OCI-LY3 (cell line): Measurements from ENCODE around the gene TRAPPC2.

ENCODE experiments used
- H2AFZ ChIP-seq: fragments of 200-600, 300-600 bp; shearing (Covaris generic); 2 replicates; pipeline ENCODE4 v1.6.0; 2014; ENCODE audit warnings: antibody characterized with exemption, low read depth, low read length
- H3K27ac ChIP-seq: fragments of 200-600, 300-600 bp; sonication (generic); 2 replicates; pipeline ENCODE4 v1.5.1; 2014; ENCODE audit warnings: mild to moderate bottlenecking, low read length, moderate library complexity, mixed read lengths
- H3K27me3 ChIP-seq: fragments of 200-600, 300-600 bp; sonication (generic); 2 replicates; pipeline ENCODE4 v1.6.1; 2014; ENCODE audit warnings: low read depth, low read length, mixed read lengths
- H3K36me3 ChIP-seq: fragments of 200-600, 300-600 bp; sonication (generic); replicated peaks from 2 replicates; pipeline ENCODE3; 2014; ENCODE audit warnings: low read depth, low read length, mixed read lengths
- H3K4me1 ChIP-seq: fragments of 300-600, 200-600 bp; sonication (generic); 2 replicates; pipeline ENCODE4 v1.6.1; 2014; ENCODE audit warnings: low read length, mixed read lengths
- H3K4me2 ChIP-seq: fragments of 200-600, 300-600 bp; sonication (generic); 2 replicates; pipeline ENCODE4 v1.6.1; 2014; ENCODE audit warnings: low read length, mixed read lengths
- H3K4me3 ChIP-seq: fragments of 300-600, 200-600 bp; sonication (generic); 2 replicates; pipeline ENCODE4 v1.5.1; 2014; ENCODE audit warnings: antibody characterized with exemption, mild to moderate bottlenecking, low read length, moderate library complexity
- H3K79me2 ChIP-seq: fragments of 300-600, 200-600 bp; shearing (Covaris generic); 2 replicates; pipeline ENCODE4 v1.6.1; 2014; ENCODE audit warnings: mild to moderate bottlenecking, low read length, mixed read lengths
- H3K9ac ChIP-seq: fragments of 300-600, 200-600 bp; shearing (Covaris generic); 2 replicates; pipeline ENCODE4 v1.6.0; 2014; ENCODE audit warnings: mild to moderate bottlenecking, low read length, moderate library complexity
- H3K9me3 ChIP-seq: fragments of 200-600, 300-600 bp; shearing (Covaris generic); 2 replicates; pipeline ENCODE4 v1.6.1; 2014; ENCODE audit warnings: low read length, mixed read lengths; ENCODE audit not compliant: insufficient read depth
- H4K20me1 ChIP-seq: fragments of 200-600, 300-600 bp; sonication (generic); 2 replicates; pipeline ENCODE4 v1.6.1; 2016; ENCODE audit warnings: low read length, mixed read lengths; ENCODE audit not compliant: insufficient read depth
- CTCF ChIP-seq: fragments of 200-600, 300-600 bp; sonication (generic); IDR thresholded peaks from 2 replicates; pipeline ENCODE4 v1.5.1; 2014; ENCODE audit warnings: antibody characterized with exemption, low read length, low read depth
- EZH2phosphoT487 ChIP-seq: fragments of 200-600 bp; shearing (Covaris generic); IDR thresholded peaks from 2 replicates; pipeline ENCODE4 v1.6.1; 2018; ENCODE audit warnings: antibody characterized with exemption, mixed run types, low read depth

Gene TRAPPC2

GRCh38 chrX:13691841-13692371 is 42.5 kb downstream of the TRAPPC2 start:
- Histone ChIP-seq H3K27me3 (no peaks in the 10 kb centered on the region), H3K79me2 (peaks cover 81% of the 10 kb centered on the region), H2AFZ (no peak overlapping the region), H4K20me1 (peaks cover 46% of the 10 kb centered on the region), H3K9ac (no peak overlapping the region), H3K36me3 (peaks cover 2% of the 10 kb centered on the region), H3K9me3 (no peaks in the 10 kb centered on the region), H3K27ac (no peak overlapping the region), H3K4me2 (0 out of 2 replicates have a peak overlapping the region, but pooled peaks have one; percentile 2), H3K4me1 (peaks cover 63% of the 10 kb centered on the region), H3K4me3 (no peak overlapping the region)
- TF ChIP-seq EZH2phosphoT487: no peak
- TF ChIP-seq CTCF: no peak

GRCh38 chrX:13690836-13691235 is 43.6 kb downstream of the TRAPPC2 start:
- peaks cover 41% of the 10 kb centered on the region for H4K20me1 ChIP-seq
- H3K9ac ChIP-seq: no peak overlapping the region
- H3K4me3 ChIP-seq: peak overlapping the region; percentile 99
- no peak overlapping the region for H2AFZ ChIP-seq
- TF ChIP-seq CTCF (no peak), EZH2phosphoT487 (no peak)
- H3K4me1 ChIP-seq: peaks cover 58% of the 10 kb centered on the region
- H3K9me3 ChIP-seq: no peaks in the 10 kb centered on the region
- no peak overlapping the region for H3K27ac ChIP-seq
- H3K79me2 ChIP-seq: peaks cover 70% of the 10 kb centered on the region
- peak overlapping the region; percentile 98 for H3K4me2 ChIP-seq
- peaks cover 2% of the 10 kb centered on the region for H3K36me3 ChIP-seq
- H3K27me3 ChIP-seq: no peaks in the 10 kb centered on the region

GRCh38 chrX:13689741-13690211 is 44.6 kb downstream of the TRAPPC2 start:
- Histone ChIP-seq H3K4me1 (peaks cover 69% of the 10 kb centered on the region), H3K4me2 (peak overlapping the region; percentile 98), H4K20me1 (peaks cover 33% of the 10 kb centered on the region), H2AFZ (peak overlapping the region; percentile 36; the same call in 1 of the 2 replicates), H3K36me3 (peaks cover 2% of the 10 kb centered on the region), H3K79me2 (peaks cover 59% of the 10 kb centered on the region), H3K9ac (peak overlapping the region; percentile 92), H3K27me3 (no peaks in the 10 kb centered on the region), H3K4me3 (peak overlapping the region; percentile 99), H3K27ac (peak overlapping the region; percentile 67), H3K9me3 (no peaks in the 10 kb centered on the region)
- no peak for TF ChIP-seq EZH2phosphoT487
- no peak for TF ChIP-seq CTCF

GRCh38 chrX:13688958-13689740 is 45.3 kb downstream of the TRAPPC2 start, which contains the start of gene RAB9A:
Gene RAB9A, plus strand, starts transcription at chrX:13689128. Its CDS starts 19,619 bp downstream, at chrX:13708747.
- peak within 1 kb of the TSS; percentile 67 for H3K27ac ChIP-seq
- H3K79me2 ChIP-seq: peaks cover 53% of the 10 kb centered on the region
- H4K20me1 ChIP-seq: peaks cover 26% of the 10 kb centered on the region
- peaks cover 70% of the 10 kb centered on the region for H3K4me1 ChIP-seq
- H2AFZ ChIP-seq: peak within 1 kb of the TSS; percentile 46; the same call in 1 of the 2 replicates
- TF ChIP-seq EZH2phosphoT487: no peak
- TF ChIP-seq CTCF: no peak
- peaks cover 2% of the 10 kb centered on the region for H3K36me3 ChIP-seq
- peak within 1 kb of the TSS; percentile 92 for H3K9ac ChIP-seq
- peak within 1 kb of the TSS; percentile 99 for H3K4me3 ChIP-seq
- no peaks in the 10 kb centered on the region for H3K27me3 ChIP-seq
- H3K4me2 ChIP-seq: peak within 1 kb of the TSS; percentile 98
- no peaks in the 10 kb centered on the region for H3K9me3 ChIP-seq
